ENCODE measurements around the gene NUTF2.
"Not testable (repeated sequence)": the region's sequence is repeated elsewhere in the genome, so short reads cannot be mapped to it uniquely, and the experiment has no call there.

Gene NUTF2

GRCh38 chr16:67909056-67909742 is 62.5 kb downstream of the NUTF2 start:
- Histone ChIP-seq H3K9me3 (ENCODE audit: control insufficient read depth, low read length) (no peaks in the 10 kb centered on the region), H3K79me1 (replicated peaks; ENCODE audit: low read length, poor library complexity, severe bottlenecking) (peaks cover 37% of the 10 kb centered on the region), H3K27me3 (ENCODE audit: control insufficient read depth in 1 of 2, insufficient read depth in 1 of 2, low read length in 2 of 2) (no peaks in the 10 kb centered on the region), H2BK5ac (ENCODE audit: low read depth, low read length, poor library complexity, severe bottlenecking) (no peak overlapping the region), H2AFZ (ENCODE audit: low read depth, low read length) (no peak overlapping the region), H3K18ac (ENCODE audit: low read depth in 1 of 2, low read length in 2 of 2) (no peak overlapping the region), H2BK120ac (ENCODE audit: low read depth, low read length) (no peak overlapping the region), H4K91ac (ENCODE audit: low read length) (no peak overlapping the region), H3K14ac (ENCODE audit: low read length in 2 of 2) (no peak overlapping the region), H2AK5ac (ENCODE audit: low read length, severe bottlenecking) (peak overlapping the region; percentile 33), H3K4me2 (ENCODE audit: low read length, poor library complexity, severe bottlenecking) (no peak overlapping the region), H3K4me1 (ENCODE audit: control insufficient read depth, insufficient read depth, low read depth, low read length) (peaks cover 9% of the 10 kb centered on the region), H2BK12ac (ENCODE audit: low read length in 2 of 2) (no peak overlapping the region), H2BK15ac (ENCODE audit: low read depth, poor library complexity, severe bottlenecking) (no peak overlapping the region), H3K23ac (ENCODE audit: low read length in 2 of 2) (no peak overlapping the region), H4K8ac (ENCODE audit: low read length) (no peak overlapping the region), H3K9ac (ENCODE audit: low read length) (no peak overlapping the region), H3K4ac (ENCODE audit: low read depth in 1 of 2, low read length in 2 of 2) (no peak overlapping the region), H3K36me3 (ENCODE audit: control insufficient read depth in 1 of 2, insufficient read depth in 2 of 2, low read depth in 1 of 2, low read length in 2 of 2) (peaks cover 33 to 37% of the 10 kb centered on the region in 2 experiments), H3K27ac (ENCODE audit: low read length, poor library complexity, severe bottlenecking) (no peak overlapping the region), H3K4me3 (ENCODE audit: insufficient read depth in 1 of 2, low read depth in 1 of 2, low read length in 2 of 2) (no peak overlapping the region)
- 99% methylated on average over 36 of the region's 36 CpGs for WGBS
- no peak for DNase-seq

- 88% methylated on average over 2 of the region's 2 CpGs for WGBS
- Histone ChIP-seq H3K9ac (ENCODE audit: low read length) (peak overlapping the region; percentile 10), H3K27me3 (ENCODE audit: control insufficient read depth in 1 of 2, insufficient read depth in 1 of 2, low read length in 2 of 2) (no peaks in the 10 kb centered on the region), H2BK15ac (ENCODE audit: low read depth, poor library complexity, severe bottlenecking) (no peak overlapping the region), H2AFZ (ENCODE audit: low read depth, low read length) (no peak overlapping the region), H3K23ac (ENCODE audit: low read length in 2 of 2) (no peak overlapping the region), H3K14ac (ENCODE audit: low read length in 2 of 2) (no peak overlapping the region), H3K4ac (ENCODE audit: low read depth in 1 of 2, low read length in 2 of 2) (no peak overlapping the region), H2AK5ac (ENCODE audit: low read length, severe bottlenecking) (no peak overlapping the region), H2BK5ac (ENCODE audit: low read depth, low read length, poor library complexity, severe bottlenecking) (no peak overlapping the region), H3K4me3 (ENCODE audit: insufficient read depth in 1 of 2, low read depth in 1 of 2, low read length in 2 of 2) (no peak overlapping the region), H2BK12ac (ENCODE audit: low read length in 2 of 2) (no peak overlapping the region), H2BK120ac (ENCODE audit: low read depth, low read length) (no peak overlapping the region), H3K4me2 (ENCODE audit: low read length, poor library complexity, severe bottlenecking) (no peak overlapping the region), H3K36me3 (ENCODE audit: control insufficient read depth in 1 of 2, insufficient read depth in 2 of 2, low read depth in 1 of 2, low read length in 2 of 2) (peaks cover 37 to 39% of the 10 kb centered on the region in 2 experiments), H3K18ac (ENCODE audit: low read depth in 1 of 2, low read length in 2 of 2) (no peak overlapping the region), H4K91ac (ENCODE audit: low read length) (no peak overlapping the region), H3K79me1 (replicated peaks; ENCODE audit: low read length, poor library complexity, severe bottlenecking) (peaks cover 42% of the 10 kb centered on the region), H3K9me3 (ENCODE audit: control insufficient read depth, low read length) (no peaks in the 10 kb centered on the region), H4K8ac (ENCODE audit: low read length) (no peak overlapping the region), H3K4me1 (ENCODE audit: control insufficient read depth, insufficient read depth, low read depth, low read length) (peaks cover 9% of the 10 kb centered on the region), H3K27ac (ENCODE audit: low read length, poor library complexity, severe bottlenecking) (peak overlapping the region; percentile 49)
- peak; percentile 54 for DNase-seq
These were observed 63.4 kb downstream of the NUTF2 start for GRCh38 chr16:67910158-67910557.

- Histone ChIP-seq H2BK12ac (ENCODE audit: low read length in 2 of 2) (no peak overlapping the region), H3K9me3 (ENCODE audit: control insufficient read depth, low read length) (no peaks in the 10 kb centered on the region), H2AK5ac (ENCODE audit: low read length, severe bottlenecking) (no peak overlapping the region), H2BK120ac (ENCODE audit: low read depth, low read length) (no peak overlapping the region), H3K27ac (ENCODE audit: low read length, poor library complexity, severe bottlenecking) (no peak overlapping the region), H3K14ac (ENCODE audit: low read length in 2 of 2) (no peak overlapping the region), H3K79me1 (replicated peaks; ENCODE audit: low read length, poor library complexity, severe bottlenecking) (peaks cover 55% of the 10 kb centered on the region), H4K8ac (ENCODE audit: low read length) (no peak overlapping the region), H3K36me3 (ENCODE audit: control insufficient read depth in 1 of 2, insufficient read depth in 2 of 2, low read depth in 1 of 2, low read length in 2 of 2) (peaks cover 30 to 64% of the 10 kb centered on the region in 2 experiments), H2AFZ (ENCODE audit: low read depth, low read length) (no peak overlapping the region), H3K4me3 (ENCODE audit: insufficient read depth in 1 of 2, low read depth in 1 of 2, low read length in 2 of 2) (no peak overlapping the region), H3K27me3 (ENCODE audit: control insufficient read depth in 1 of 2, insufficient read depth in 1 of 2, low read length in 2 of 2) (no peaks in the 10 kb centered on the region), H2BK15ac (ENCODE audit: low read depth, poor library complexity, severe bottlenecking) (no peak overlapping the region), H3K18ac (ENCODE audit: low read depth in 1 of 2, low read length in 2 of 2) (no peak overlapping the region), H3K4ac (ENCODE audit: low read depth in 1 of 2, low read length in 2 of 2) (no peak overlapping the region), H2BK5ac (ENCODE audit: low read depth, low read length, poor library complexity, severe bottlenecking) (no peak overlapping the region), H3K9ac (ENCODE audit: low read length) (no peak overlapping the region), H3K4me2 (ENCODE audit: low read length, poor library complexity, severe bottlenecking) (no peak overlapping the region), H3K4me1 (ENCODE audit: control insufficient read depth, insufficient read depth, low read depth, low read length) (peaks cover 35% of the 10 kb centered on the region), H3K23ac (ENCODE audit: low read length in 2 of 2) (no peak overlapping the region), H4K91ac (ENCODE audit: low read length) (no peak overlapping the region)
- 87% methylated on average over 6 of the region's 7 CpGs for WGBS
- DNase-seq, result no peak
These were observed 68.2 kb downstream of the NUTF2 start for GRCh38 chr16:67914758-67915495.

GRCh38 chr16:67915496-67915769 is 68.7 kb downstream of the NUTF2 start:
- Histone ChIP-seq H3K4me1 (ENCODE audit: control insufficient read depth, insufficient read depth, low read depth, low read length) (peaks cover 31% of the 10 kb centered on the region), H3K79me1 (replicated peaks; ENCODE audit: low read length, poor library complexity, severe bottlenecking) (peaks cover 58% of the 10 kb centered on the region), H3K36me3 (ENCODE audit: control insufficient read depth in 1 of 2, insufficient read depth in 2 of 2, low read depth in 1 of 2, low read length in 2 of 2) (peaks cover 27 to 67% of the 10 kb centered on the region in 2 experiments)
- not testable (repeated sequence) for H3K9ac ChIP-seq (ENCODE audit: low read length); H2BK5ac ChIP-seq (ENCODE audit: low read depth, low read length, poor library complexity, severe bottlenecking); H4K8ac ChIP-seq (ENCODE audit: low read length); H3K18ac ChIP-seq (ENCODE audit: low read depth in 1 of 2, low read length in 2 of 2); H2BK120ac ChIP-seq (ENCODE audit: low read depth, low read length); H2AFZ ChIP-seq (ENCODE audit: low read depth, low read length); H2AK5ac ChIP-seq (ENCODE audit: low read length, severe bottlenecking); H3K23ac ChIP-seq (ENCODE audit: low read length in 2 of 2); H3K9me3 ChIP-seq (ENCODE audit: control insufficient read depth, low read length); H3K4me3 ChIP-seq (ENCODE audit: insufficient read depth in 1 of 2, low read depth in 1 of 2, low read length in 2 of 2); H3K14ac ChIP-seq (ENCODE audit: low read length in 2 of 2); H3K27me3 ChIP-seq (ENCODE audit: control insufficient read depth in 1 of 2, insufficient read depth in 1 of 2, low read length in 2 of 2); H3K4me2 ChIP-seq (ENCODE audit: low read length, poor library complexity, severe bottlenecking); DNase-seq; H2BK15ac ChIP-seq (ENCODE audit: low read depth, poor library complexity, severe bottlenecking); H3K27ac ChIP-seq (ENCODE audit: low read length, poor library complexity, severe bottlenecking); H3K4ac ChIP-seq (ENCODE audit: low read depth in 1 of 2, low read length in 2 of 2); H2BK12ac ChIP-seq (ENCODE audit: low read length in 2 of 2); H4K91ac ChIP-seq (ENCODE audit: low read length)
- 71% methylated on average over 1 of the region's 2 CpGs for WGBS
